DND-41 (cell line): ENCODE data around the gene FDPS.

Experiments
- CTCF ChIP-seq: IDR thresholded peaks from 2 replicates; pipeline ENCODE4 v1.5.1; 2012; ENCODE audit warnings: borderline replicate concordance, low read length, moderate library complexity, mild to moderate bottlenecking; ENCODE audit not compliant: poor library complexity, severe bottlenecking; ENCODE audit errors: extremely low read depth
- EZH2 ChIP-seq: IDR thresholded peaks from 3 replicates; pipeline ENCODE4 v1.6.1; 2012; ENCODE audit warnings: borderline replicate concordance, low read depth, mild to moderate bottlenecking, moderate library complexity, low read length, inconsistent platforms; ENCODE audit not compliant: severe bottlenecking

DNA sequence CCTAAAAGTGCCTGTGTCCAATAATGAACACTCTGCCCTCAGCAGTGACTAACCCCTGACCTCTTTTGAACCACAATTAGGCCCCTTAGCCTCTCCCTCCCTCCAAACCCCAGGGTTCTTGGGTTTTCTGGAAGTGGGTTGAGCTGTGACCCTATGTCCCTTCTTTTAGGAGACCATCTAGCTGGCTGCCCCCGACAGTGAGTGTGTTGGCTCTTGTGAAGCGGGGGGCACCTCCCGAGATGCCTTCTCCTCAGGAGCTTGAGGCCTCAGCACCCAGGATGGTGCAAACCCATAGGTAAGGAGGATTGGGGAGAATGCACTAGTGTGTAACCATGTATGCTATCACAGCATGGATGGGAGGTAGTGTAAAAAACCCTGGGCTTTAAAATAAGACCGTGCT is 19.3 kb downstream of the FDPS start:
- TF ChIP-seq CTCF = no peak
- TF ChIP-seq EZH2 = no peak
